Esophagus muscularis mucosa (tissue), 4 donors: ENCODE results near the gene CRHR1. TPM values are rescaled to one million over a fixed set of nuclear protein-coding genes. Genes with fewer than 3 reads are reported as not detected.

Source experiments
- DNase-seq: peaks from one replicate; pipeline ENCODE4 v3.0.0-alpha.2; 2017; ENCODE audit errors: extremely low spot score
- H3K27ac ChIP-seq, 4 donors: fragments of 200-600 bp; sonication (generic); replicated peaks in 1 of 4; 1 replicate in 3 of 4; 2 replicates in 1 of 4; pipeline ENCODE4 v1.5.1; 2016 to 2019; ENCODE audit warnings: mild to moderate bottlenecking in 1 of 4
- H3K27me3 ChIP-seq, 4 donors: fragments of 200-600 bp; sonication (generic); one replicate each; pipeline versions ENCODE4 v1.5.1 to v1.6.0; 2016 to 2019
- H3K36me3 ChIP-seq, 4 donors: fragments of 200-600 bp; sonication (generic); one replicate each; pipeline ENCODE4 v1.5.1; 2016 to 2019
- H3K4me1 ChIP-seq, 4 donors: fragments of 200-600 bp; sonication (generic); one replicate each; pipeline ENCODE4 v1.5.1; 2016 to 2019
- H3K4me3 ChIP-seq, 4 donors: fragments of 200-600 bp; sonication (generic); 1 replicate in 2 of 4; 2 replicates in 2 of 4; pipeline ENCODE4 v1.5.1; 2016 to 2019; ENCODE audit warnings: mild to moderate bottlenecking in 4 of 4, moderate library complexity in 1 of 4
- H3K9me3 ChIP-seq, 4 donors: fragments of 200-600 bp; sonication (generic); 1 replicate in 3 of 4; 2 replicates in 1 of 4; pipeline ENCODE4 v1.5.1; 2016 to 2019
- CTCF ChIP-seq, 3 experiments: fragments of 200-600 bp in 2 of 3; fragments of 450-650 bp in 1 of 3; sonication (generic) in 2 of 3; IDR thresholded peaks; one replicate each; pipeline ENCODE4 v1.5.1; 2017 to 2019; ENCODE audit warnings: antibody characterized with exemption in 3 of 3, mild to moderate bottlenecking in 2 of 3, moderate library complexity in 1 of 3
- EP300 ChIP-seq: sonication (generic); formaldehyde crosslinking; IDR thresholded peaks from one replicate; pipeline ENCODE4 v1.6.1; 2017; ENCODE audit warnings: antibody characterized with exemption
- POLR2A ChIP-seq: fragments of 450-650 bp; IDR thresholded peaks from one replicate; pipeline ENCODE4 v1.6.1; 2017; ENCODE audit warnings: antibody characterized with exemption, moderate library complexity, mild to moderate bottlenecking, low read depth
- POLR2AphosphoS5 ChIP-seq, 2 donors: sonication (generic); formaldehyde crosslinking; IDR thresholded peaks; one replicate each; pipeline ENCODE4 v1.6.1; 2017; ENCODE audit warnings: antibody characterized with exemption in 2 of 2
- WGBS: methylation state at CpG from one replicate; pipeline ENCODE4 v1.1.5; 2018; 5-methylcytosine and 5-hydroxymethylcytosine counted together
- intact Hi-C: fragments of 100-400 bp; cut with DNase I; formaldehyde crosslinking; loops from one replicate; pipeline ENCODE4 v1.15.1; 2023
- total RNA-seq, 4 donors: library from RNA; depleted of rRNA; stranded (reverse); fragments of >200 nt; gene quantifications; one replicate each; pipeline versions ENCODE4 v1.1.0 to v1.2.1, GENCODE V29; 2016

The CRHR1 gene
- total RNA-seq, 4 donors from 2014 or later: 0.50 to 0.52 TPM; not detected in 2

DNA sequence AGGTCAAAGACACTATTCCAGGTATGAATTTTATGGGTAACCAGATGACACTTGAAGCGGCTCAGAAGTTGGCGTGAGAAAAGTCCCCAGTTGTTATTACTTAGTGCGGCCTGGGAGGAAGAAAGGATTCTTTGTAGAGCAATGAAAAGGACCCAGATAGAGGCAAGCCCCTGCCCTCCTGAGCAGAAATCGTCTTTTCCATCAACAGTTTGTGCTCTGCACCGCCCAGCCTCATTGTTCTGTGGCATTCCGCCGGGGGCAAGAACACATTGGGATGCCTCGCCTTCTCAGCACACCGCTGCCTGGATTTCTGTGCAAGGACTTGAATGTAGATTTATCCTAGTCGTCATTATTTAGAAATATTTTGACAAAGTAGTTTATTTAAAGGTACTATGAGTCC, 32.7 kb upstream of the CRHR1 start:
- intact Hi-C loops: no loop called here
- H3K27me3 ChIP-seq: peaks cover 0 to 79% (median 2%) of the 10 kb centered on the region in 4 donors

DNA sequence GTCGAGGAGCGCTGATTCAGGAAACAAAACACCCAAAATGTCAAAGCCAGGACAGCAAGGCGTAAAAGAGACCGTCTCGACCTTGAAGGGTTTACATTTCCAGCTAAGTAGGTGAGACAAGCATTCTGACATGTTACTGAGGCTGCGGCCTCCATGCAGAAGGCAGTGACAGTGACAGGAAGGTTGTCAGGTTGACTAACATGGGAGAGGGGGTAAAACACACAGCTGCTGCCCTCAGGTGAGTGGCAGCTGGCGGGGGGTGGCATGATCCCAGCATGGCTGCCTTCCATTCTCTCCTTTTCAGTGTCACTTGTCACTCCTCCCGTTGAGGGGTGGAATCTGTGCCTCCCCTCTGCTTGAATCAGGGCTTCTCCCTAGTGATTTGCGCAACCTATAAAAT, 31.9 kb upstream of the CRHR1 start:
- H3K27ac ChIP-seq: no peak overlapping the region
- intact Hi-C loops: no loop called here
- 87% methylated on average over 8 of the region's 9 CpGs for WGBS

More for the DNA sequence above, 32.7 kb upstream of the CRHR1 start:
- Histone ChIP-seq H3K4me1 (no peaks in the 10 kb centered on the region), H3K4me3 (no peak overlapping the region), H3K36me3 (no peaks in the 10 kb centered on the region), H3K27ac (no peak overlapping the region), H3K9me3 (no peaks in the 10 kb centered on the region)
- 64% methylated on average over 10 of the region's 10 CpGs for WGBS
- DNase-seq: no peak
- TF ChIP-seq POLR2A (no peak), EP300 (no peak), POLR2AphosphoS5 (IDR thresholded peaks at IDR 0.05) (no peak), CTCF (IDR thresholded peaks at IDR 0.05) (no peak)

GRCh38 chr17:45753645-45754225, 30.4 kb upstream of the CRHR1 start:
- Histone ChIP-seq H3K4me1 (no peaks in the 10 kb centered on the region), H3K9me3 (no peaks in the 10 kb centered on the region), H3K27me3 (peaks cover 0 to 87% (median 2%) of the 10 kb centered on the region in 4 donors), H3K36me3 (no peaks in the 10 kb centered on the region), H3K4me3 (no peak overlapping the region), H3K27ac (no peak overlapping the region)
- intact Hi-C loops: no loop called here
- 69% methylated on average over 7 of the region's 7 CpGs for WGBS
- TF ChIP-seq POLR2A (no peak), EP300 (no peak), CTCF (IDR thresholded peaks at IDR 0.05) (no peak), POLR2AphosphoS5 (IDR thresholded peaks at IDR 0.05) (no peak)
- no peak for DNase-seq

More for the DNA sequence above, 31.9 kb upstream of the CRHR1 start:
- Histone ChIP-seq H3K27me3 (peaks cover 0 to 83% (median 2%) of the 10 kb centered on the region in 4 donors), H3K36me3 (no peaks in the 10 kb centered on the region), H3K9me3 (no peaks in the 10 kb centered on the region), H3K4me3 (no peak overlapping the region), H3K4me1 (no peaks in the 10 kb centered on the region)
- TF ChIP-seq POLR2A (no peak), EP300 (no peak), POLR2AphosphoS5 (IDR thresholded peaks at IDR 0.05) (no peak), CTCF (IDR thresholded peaks at IDR 0.05) (no peak)
- DNase-seq: no peak

DNA sequence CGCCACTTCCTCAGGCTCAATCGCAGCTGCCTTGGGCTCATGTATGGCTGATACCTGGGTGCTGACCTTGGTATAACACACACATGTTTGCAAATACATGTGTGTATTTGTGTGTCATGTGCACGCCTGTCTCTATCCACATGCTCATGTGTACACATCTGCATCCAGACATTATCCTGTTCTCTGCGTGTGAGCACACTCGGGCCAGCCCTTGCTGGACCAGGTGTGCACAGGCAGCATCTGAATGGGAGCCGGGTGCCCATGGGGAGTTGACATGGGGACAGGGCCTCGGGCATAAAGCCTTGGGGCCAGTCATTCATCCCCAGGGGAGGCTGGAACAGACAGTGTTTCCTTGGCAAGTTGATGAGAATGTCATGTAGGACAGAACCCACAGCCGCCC, 29.1 kb upstream of the CRHR1 start:
- Histone ChIP-seq H3K4me3 (no peak overlapping the region), H3K36me3 (no peaks in the 10 kb centered on the region), H3K4me1 (no peaks in the 10 kb centered on the region), H3K27ac (no peak overlapping the region), H3K27me3 (peaks cover 0 to 82% (median 2%) of the 10 kb centered on the region in 4 donors), H3K9me3 (no peaks in the 10 kb centered on the region)
- DNase-seq: no peak
- WGBS: 86% methylated on average over 4 of the region's 8 CpGs
- TF ChIP-seq POLR2AphosphoS5 (IDR thresholded peaks at IDR 0.05) (no peak), POLR2A (no peak), CTCF (IDR thresholded peaks at IDR 0.05) (no peak), EP300 (no peak)
- intact Hi-C loops: no loop called here
